DOHH2 (cell line): ENCODE results near the gene EXOSC1.

ENCODE experiments used
- CTCF ChIP-seq: fragments of 200-600 bp; sonication (generic); IDR thresholded peaks from one replicate; pipeline ENCODE4 v1.5.1; 2014; ENCODE audit warnings: antibody characterized with exemption, mild to moderate bottlenecking, low read depth, low read length; ENCODE audit not compliant: poor library complexity, severe bottlenecking
- EZH2phosphoT487 ChIP-seq: fragments of 200-600 bp; sonication (generic); IDR thresholded peaks from 2 replicates; pipeline ENCODE4 v1.6.1; 2017; ENCODE audit warnings: borderline replicate concordance, mild to moderate bottlenecking, antibody characterized with exemption, low read length, moderate library complexity, mixed read lengths

- TF ChIP-seq CTCF (no peak), EZH2phosphoT487 (no peak)
Observed at GRCh38 chr10:97483506-97483905, 37.7 kb upstream of the EXOSC1 start.
